Fibroblast of lung (primary cell): Measurements from ENCODE around the gene PACRG. TPM values are rescaled to one million over a fixed set of nuclear protein-coding genes. Genes with fewer than 3 reads are reported as not detected.

Experiments used
- DNase-seq, 2 donors: peaks; one replicate each; pipeline versions ENCODE4 v3.0.0 to v3.0.0-alpha.2; 2010; ENCODE audit warnings: low read depth in 2 of 2
- H2AFZ ChIP-seq: 2 replicates; pipeline ENCODE4 v1.5.1; 2012; ENCODE audit warnings: low read length, control low read depth, inconsistent platforms
- H3K27ac ChIP-seq: 2 replicates; pipeline ENCODE4 v1.5.1; 2011; ENCODE audit warnings: low read length, control low read depth; ENCODE audit not compliant: insufficient read depth
- H3K27me3 ChIP-seq: 2 replicates; pipeline ENCODE4 v1.5.1; 2011; ENCODE audit warnings: mild to moderate bottlenecking, low read length; ENCODE audit not compliant: control insufficient read depth, insufficient read depth
- H3K36me3 ChIP-seq: 2 replicates; pipeline ENCODE4 v1.5.1; 2011; ENCODE audit warnings: low read length; ENCODE audit not compliant: control insufficient read depth, insufficient read depth
- H3K4me1 ChIP-seq: 2 replicates; pipeline ENCODE4 v1.5.1; 2011; ENCODE audit warnings: low read length; ENCODE audit not compliant: control insufficient read depth, insufficient read depth; ENCODE audit errors: extremely low read depth
- H3K4me2 ChIP-seq: 2 replicates; pipeline ENCODE4 v1.5.1; 2011; ENCODE audit warnings: low read length, control low read depth; ENCODE audit not compliant: insufficient read depth; ENCODE audit errors: extremely low read depth
- H3K4me3 ChIP-seq, 4 experiments: fragments of 200-600 bp in 1 of 4; sonication (generic) in 1 of 4; replicated peaks in 1 of 4; 2 replicates each; pipeline ENCODE4 v1.5.1; 2011 to 2016; ENCODE audit warnings: low read length in 4 of 4, low read depth in 3 of 4, mild to moderate bottlenecking in 3 of 4, control low read depth in 2 of 4, inconsistent platforms in 1 of 4, mixed read lengths in 1 of 4; ENCODE audit not compliant: insufficient read depth in 1 of 4; ENCODE audit errors: control extremely low read depth in 1 of 4
- H3K79me2 ChIP-seq: 2 replicates; pipeline ENCODE4 v1.5.1; 2012; ENCODE audit warnings: mild to moderate bottlenecking, low read length, inconsistent platforms; ENCODE audit not compliant: control insufficient read depth, insufficient read depth
- H3K9ac ChIP-seq: 2 replicates; pipeline ENCODE4 v1.5.1; 2011; ENCODE audit warnings: mild to moderate bottlenecking, low read length, control low read depth; ENCODE audit not compliant: insufficient read depth
- H3K9me3 ChIP-seq: 2 replicates; pipeline ENCODE4 v1.5.1; 2012; ENCODE audit warnings: low read depth, low read length; ENCODE audit not compliant: control insufficient read depth, insufficient read depth
- H4K20me1 ChIP-seq: 2 replicates; pipeline ENCODE4 v1.5.1; 2011; ENCODE audit warnings: low read length; ENCODE audit not compliant: control insufficient read depth, insufficient read depth; ENCODE audit errors: extremely low read depth
- EZH2 ChIP-seq: IDR thresholded peaks from 2 replicates; pipeline ENCODE4 v1.5.1; 2012; ENCODE audit warnings: low read length, control low read depth, mild to moderate bottlenecking; ENCODE audit errors: missing control alignments
- polyA plus RNA-seq, 2 donors: library from polyadenylated mRNA; depleted of rRNA in 1 of 2; stranded (reverse) in 1 of 2; unstranded in 1 of 2; fragments of >200 nt; gene quantifications; 2 replicates each; pipeline ENCODE4 v1.2.1, GENCODE V29; 2011 to 2012; ENCODE audit warnings: missing spikeins in 1 of 2
- total RNA-seq: library from RNA; depleted of rRNA; stranded (reverse); fragments of >200 nt; gene quantifications from 2 replicates; pipeline ENCODE4 v1.2.1, GENCODE V29; 2014
- TF ChIP-seq, protein P1 (sequence below), 2 donors: IDR thresholded peaks in 1 of 2; conservative IDR thresholded peaks in 1 of 2; 1 replicate in 1 of 2; 2 replicates in 1 of 2; pipeline ENCODE4 v1.5.1; 2011 to 2012; ENCODE audit warnings: low read length in 2 of 2, control low read depth in 1 of 2, inconsistent platforms in 1 of 2, low read depth in 1 of 2, mild to moderate bottlenecking in 1 of 2

Gene PACRG
- total and polyA plus RNA-seq, 2 donors (not counting 1 experiment from before 2014, with no cell fraction given) = 0.30 to 0.66 TPM

DNA sequence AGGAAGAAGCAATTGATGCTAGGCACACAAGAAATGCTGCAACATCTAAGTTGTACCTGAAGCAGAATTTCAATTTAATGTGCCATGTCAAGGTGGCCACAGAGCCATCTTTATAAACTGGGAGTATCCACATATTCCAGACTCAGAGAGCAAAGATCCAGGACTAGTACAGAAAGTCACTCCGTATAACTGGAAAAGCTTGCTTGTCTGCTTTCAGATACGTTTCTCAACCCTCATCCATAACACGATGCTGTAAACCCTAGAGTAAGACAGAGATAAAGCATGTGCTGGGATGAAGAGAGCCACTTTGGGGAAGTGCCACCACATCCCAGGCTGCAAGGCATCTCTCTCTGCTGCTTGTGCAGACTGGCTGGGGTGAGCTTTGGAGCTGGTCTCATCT lies 134.7 kb downstream of the PACRG start:
- H3K4me2 ChIP-seq = no peak overlapping the region

GRCh38 chr6:162862941-162863340 lies 135.2 kb downstream of the PACRG start:
- no peak for DNase-seq

More for the DNA sequence above, 134.7 kb downstream of the PACRG start:
- Histone ChIP-seq H3K9ac (no peak overlapping the region), H3K4me1 (no peaks in the 10 kb centered on the region), H2AFZ (no peak overlapping the region), H3K79me2 (no peaks in the 10 kb centered on the region), H3K36me3 (no peaks in the 10 kb centered on the region), H3K27ac (no peak overlapping the region), H4K20me1 (no peaks in the 10 kb centered on the region), H3K4me3 (no peak overlapping the region), H3K27me3 (no peaks in the 10 kb centered on the region), H3K9me3 (no peaks in the 10 kb centered on the region)
- DNase-seq = no peak
- no peak for TF ChIP-seq EZH2
- TF ChIP-seq, protein P1, sequence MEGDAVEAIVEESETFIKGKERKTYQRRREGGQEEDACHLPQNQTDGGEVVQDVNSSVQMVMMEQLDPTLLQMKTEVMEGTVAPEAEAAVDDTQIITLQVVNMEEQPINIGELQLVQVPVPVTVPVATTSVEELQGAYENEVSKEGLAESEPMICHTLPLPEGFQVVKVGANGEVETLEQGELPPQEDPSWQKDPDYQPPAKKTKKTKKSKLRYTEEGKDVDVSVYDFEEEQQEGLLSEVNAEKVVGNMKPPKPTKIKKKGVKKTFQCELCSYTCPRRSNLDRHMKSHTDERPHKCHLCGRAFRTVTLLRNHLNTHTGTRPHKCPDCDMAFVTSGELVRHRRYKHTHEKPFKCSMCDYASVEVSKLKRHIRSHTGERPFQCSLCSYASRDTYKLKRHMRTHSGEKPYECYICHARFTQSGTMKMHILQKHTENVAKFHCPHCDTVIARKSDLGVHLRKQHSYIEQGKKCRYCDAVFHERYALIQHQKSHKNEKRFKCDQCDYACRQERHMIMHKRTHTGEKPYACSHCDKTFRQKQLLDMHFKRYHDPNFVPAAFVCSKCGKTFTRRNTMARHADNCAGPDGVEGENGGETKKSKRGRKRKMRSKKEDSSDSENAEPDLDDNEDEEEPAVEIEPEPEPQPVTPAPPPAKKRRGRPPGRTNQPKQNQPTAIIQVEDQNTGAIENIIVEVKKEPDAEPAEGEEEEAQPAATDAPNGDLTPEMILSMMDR (conservative IDR thresholded peaks at IDR 0.05 in 1 of 2, IDR thresholded peaks at IDR 0.05 in 1 of 2; ENCODE audit: low read depth in 1 of 2, low read length in 2 of 2) = no peak

GRCh38 chr6:162863821-162864220 lies 136.0 kb downstream of the PACRG start:
- Histone ChIP-seq H3K27me3 (no peaks in the 10 kb centered on the region), H3K27ac (no peak overlapping the region), H3K4me1 (no peaks in the 10 kb centered on the region), H3K9me3 (no peaks in the 10 kb centered on the region), H3K79me2 (no peaks in the 10 kb centered on the region), H3K9ac (no peak overlapping the region), H3K4me2 (no peak overlapping the region), H4K20me1 (no peaks in the 10 kb centered on the region), H3K4me3 (no peak overlapping the region), H3K36me3 (no peaks in the 10 kb centered on the region), H2AFZ (no peak overlapping the region)
- no peak for TF ChIP-seq EZH2
- TF ChIP-seq, protein P1 (conservative IDR thresholded peaks at IDR 0.05 in 1 of 2, IDR thresholded peaks at IDR 0.05 in 1 of 2; ENCODE audit: low read depth in 1 of 2, low read length in 2 of 2) = no peak
- no peak for DNase-seq

More at GRCh38 chr6:162862941-162863340, 135.2 kb downstream of the PACRG start:
- Histone ChIP-seq H3K9ac (no peak overlapping the region), H4K20me1 (no peaks in the 10 kb centered on the region), H3K4me3 (no peak overlapping the region), H2AFZ (no peak overlapping the region), H3K4me2 (no peak overlapping the region), H3K27me3 (no peaks in the 10 kb centered on the region), H3K36me3 (no peaks in the 10 kb centered on the region), H3K9me3 (no peaks in the 10 kb centered on the region), H3K27ac (no peak overlapping the region), H3K79me2 (no peaks in the 10 kb centered on the region), H3K4me1 (no peaks in the 10 kb centered on the region)
- no peak for TF ChIP-seq EZH2
- TF ChIP-seq, protein P1 (conservative IDR thresholded peaks at IDR 0.05 in 1 of 2, IDR thresholded peaks at IDR 0.05 in 1 of 2; ENCODE audit: low read depth in 1 of 2, low read length in 2 of 2) = no peak
